HCT116 (cell line): Measurements from ENCODE around the gene PROSER3. TPM values are rescaled to one million over a fixed set of nuclear protein-coding genes. Genes with fewer than 3 reads are reported as not detected.

Experiments
- ATAC-seq: fragments of 200-7000 bp; cut with Tn5 transposase; 2 replicates; pipeline ENCODE4 v1.9.1; 2020; ENCODE audit warnings: mild to moderate bottlenecking, moderate library complexity
- BruUV-seq: library from RNA; stranded (reverse); fragments of 400-500 nt; replicated peaks from 2 replicates; lab custom pipeline; 2021; lab: Mats Ljungman, UMichigan
- CTCF ChIA-PET: fragments of 300-600 bp; sonication (Branson Sonifier 250); formaldehyde crosslinking; loops from one replicate; lab custom pipeline; 2021; ENCODE audit warnings: antibody characterized with exemption; lab: Charles Lee
- POLR2A ChIA-PET: fragments of 300-600, 350-600 bp; sonication (Branson Sonifier 250); formaldehyde crosslinking; loops from one replicate; lab custom pipeline; 2021; ENCODE audit warnings: antibody characterized with exemption; lab: Charles Lee
- RAD21 ChIA-PET, 2 experiments: fragments of 300-600 bp; sonication (Branson Sonifier 250); formaldehyde crosslinking; loops; one replicate each; lab custom pipeline; 2023; ENCODE audit warnings: low total read pairs in 2 of 2; ENCODE audit not compliant: uncharacterized antibody in 2 of 2, unreplicated experiment in 2 of 2, low non-redundant PET in 1 of 2; lab: Charles Lee
- DNase-seq: peaks from one replicate; pipeline ENCODE4 v3.0.0-alpha.2; 2010; ENCODE audit warnings: low read depth, low spot score
- H2AFZ ChIP-seq: fragments of 200-600 bp; shearing (Covaris generic), sonication (generic); 2 replicates; pipeline ENCODE4 v1.6.1; 2017; ENCODE audit warnings: low read depth, mixed run types, mixed read lengths, antibody characterized with exemption, low read length; ENCODE audit not compliant: poor library complexity, severe bottlenecking
- H3K27ac ChIP-seq: 2 replicates; pipeline ENCODE4 v1.5.1; 2012; ENCODE audit warnings: low read depth, low read length
- H3K27me3 ChIP-seq: fragments of 200-600 bp; sonication (generic); 2 replicates; pipeline ENCODE4 v1.6.1; 2016; ENCODE audit warnings: mixed run types, low read length, mixed read lengths; ENCODE audit not compliant: insufficient read depth
- H3K36me3 ChIP-seq, 2 experiments: fragments of 200-500 bp in 1 of 2; fragments of 200-600 bp in 1 of 2; sonication (Bioruptor generic) in 1 of 2; sonication (generic) in 1 of 2; 2 replicates each; pipeline versions ENCODE4 v1.5.1 to v1.6.1; 2014 to 2016; ENCODE audit warnings: low read length in 2 of 2, inconsistent platforms in 1 of 2, mixed read lengths in 1 of 2, mixed run types in 1 of 2; ENCODE audit not compliant: insufficient read depth in 2 of 2, control insufficient read depth in 1 of 2
- H3K4me1 ChIP-seq, 2 experiments: fragments of 200-600 bp in 1 of 2; sonication (generic) in 1 of 2; 2 replicates each; pipeline versions ENCODE4 v1.5.1 to v1.6.1; 2012 to 2017; ENCODE audit warnings: low read length in 2 of 2, inconsistent platforms in 1 of 2, mild to moderate bottlenecking in 1 of 2, mixed read lengths in 1 of 2, mixed run types in 1 of 2, moderate library complexity in 1 of 2; ENCODE audit not compliant: insufficient read depth in 2 of 2, control insufficient read depth in 1 of 2
- H3K4me2 ChIP-seq: fragments of 200-600 bp; sonication (generic); 2 replicates; pipeline ENCODE4 v1.6.1; 2017; ENCODE audit warnings: mixed run types, low read length, mixed read lengths
- H3K4me3 ChIP-seq, 2 experiments: fragments of 200-600 bp in 1 of 2; sonication (generic) in 1 of 2; replicated peaks in 1 of 2; 2 replicates each; pipeline ENCODE4 v1.5.1; 2011 to 2016; ENCODE audit warnings: low read length in 2 of 2, control low read depth in 1 of 2, low read depth in 1 of 2, mild to moderate bottlenecking in 1 of 2, mixed read lengths in 1 of 2, mixed run types in 1 of 2
- H3K79me2 ChIP-seq: fragments of 200-600 bp; sonication (generic); 2 replicates; pipeline ENCODE4 v1.6.1; 2017; ENCODE audit warnings: mild to moderate bottlenecking, mixed run types, low read length, moderate library complexity, mixed read lengths; ENCODE audit not compliant: insufficient read depth
- H3K9ac ChIP-seq: fragments of 200-600 bp; sonication (generic); 2 replicates; pipeline ENCODE4 v1.6.1; 2016; ENCODE audit warnings: low read length, mixed read lengths
- H3K9me2 ChIP-seq: fragments of 200-600 bp; sonication (generic), shearing (Covaris generic); 2 replicates; pipeline ENCODE4 v1.6.1; 2017; ENCODE audit warnings: mixed run types, mild to moderate bottlenecking, moderate library complexity; ENCODE audit not compliant: insufficient read depth
- H3K9me3 ChIP-seq, 2 experiments: fragments of 200-500 bp in 1 of 2; fragments of 200-600 bp in 1 of 2; sonication (Bioruptor generic) in 1 of 2; sonication (generic) in 1 of 2; 2 replicates each; pipeline ENCODE4 v1.6.1; 2014 to 2017; ENCODE audit warnings: low read length in 2 of 2, mixed read lengths in 2 of 2, inconsistent platforms in 1 of 2, low read depth in 1 of 2, mild to moderate bottlenecking in 1 of 2, mixed run types in 1 of 2, moderate library complexity in 1 of 2; ENCODE audit not compliant: control insufficient read depth in 1 of 2, insufficient read depth in 1 of 2
- H4K20me1 ChIP-seq: fragments of 200-600 bp; sonication (generic), shearing (Covaris generic); 2 replicates; pipeline ENCODE4 v1.6.1; 2017; ENCODE audit warnings: mixed run types, mild to moderate bottlenecking, moderate library complexity; ENCODE audit not compliant: insufficient read depth
- CBX3 ChIP-seq: IDR thresholded peaks from 2 replicates; pipeline ENCODE4 v1.6.1; 2012; ENCODE audit warnings: low read depth
- CEBPB ChIP-seq: IDR thresholded peaks from 2 replicates; pipeline ENCODE4 v1.6.1; 2012; ENCODE audit warnings: low read depth
- CTCF ChIP-seq, 3 experiments: fragments of 200-600 bp in 1 of 3; sonication (generic) in 1 of 3; IDR thresholded peaks in 2 of 3; conservative IDR thresholded peaks in 1 of 3; 2 replicates each; pipeline ENCODE4 v1.5.1; 2012 to 2017; ENCODE audit warnings: low read depth in 2 of 3, low read length in 2 of 3, antibody characterized with exemption in 1 of 3, borderline replicate concordance in 1 of 3, control low read depth in 1 of 3, mild to moderate bottlenecking in 1 of 3, mixed read lengths in 1 of 3, mixed run types in 1 of 3, moderate library complexity in 1 of 3; ENCODE audit not compliant: insufficient read depth in 1 of 3
- EGR1 ChIP-seq: IDR thresholded peaks from 2 replicates; pipeline ENCODE4 v1.6.1; 2012; ENCODE audit warnings: low read depth
- ELF1 ChIP-seq: IDR thresholded peaks from 2 replicates; pipeline ENCODE4 v1.6.1; 2012; ENCODE audit warnings: low read depth, borderline replicate concordance
- EZH2 ChIP-seq: fragments of 200-600 bp; sonication (generic); IDR thresholded peaks from 2 replicates; pipeline ENCODE4 v1.6.1; 2017; ENCODE audit warnings: antibody characterized with exemption, mixed run types
- FOSL1 ChIP-seq: IDR thresholded peaks from 2 replicates; pipeline ENCODE4 v1.6.1; 2012; ENCODE audit warnings: low read depth
- JUND ChIP-seq: IDR thresholded peaks from 2 replicates; pipeline ENCODE4 v1.6.1; 2012
- MAX ChIP-seq: IDR thresholded peaks from 2 replicates; pipeline ENCODE4 v1.6.1; 2012
- POLR2A ChIP-seq: IDR thresholded peaks from 2 replicates; pipeline ENCODE4 v1.7.0; 2011; ENCODE audit warnings: borderline replicate concordance; ENCODE audit not compliant: insufficient read depth, insufficient read length; ENCODE audit errors: extremely low read depth
- POLR2AphosphoS5 ChIP-seq: IDR thresholded peaks from 2 replicates; pipeline ENCODE4 v1.6.1; 2011; ENCODE audit warnings: mild to moderate bottlenecking, low read depth, low read length, moderate library complexity
- RAD21 ChIP-seq: IDR thresholded peaks from 2 replicates; pipeline ENCODE4 v1.6.1; 2012; ENCODE audit warnings: low read depth, mild to moderate bottlenecking
- SIN3A ChIP-seq: IDR thresholded peaks from 2 replicates; pipeline ENCODE4 v1.6.1; 2012; ENCODE audit warnings: low read depth
- SP1 ChIP-seq: IDR thresholded peaks from 2 replicates; pipeline ENCODE4 v1.6.1; 2012; ENCODE audit warnings: low read depth
- SRF ChIP-seq: IDR thresholded peaks from 2 replicates; pipeline ENCODE4 v1.6.1; 2012; ENCODE audit warnings: low read depth
- TCF7L2 ChIP-seq: IDR thresholded peaks from 2 replicates; pipeline ENCODE4 v1.7.0; 2011; ENCODE audit warnings: borderline replicate concordance, inconsistent platforms; ENCODE audit not compliant: insufficient read depth, insufficient read length; ENCODE audit errors: extremely low read depth
- YY1 ChIP-seq: IDR thresholded peaks from 2 replicates; pipeline ENCODE4 v1.6.1; 2011; ENCODE audit warnings: low read length, low read depth, moderate library complexity, mild to moderate bottlenecking; ENCODE audit not compliant: insufficient replicate concordance; ENCODE audit errors: extremely low read depth
- ZBTB33 ChIP-seq: IDR thresholded peaks from 2 replicates; pipeline ENCODE4 v1.6.1; 2011; ENCODE audit warnings: mild to moderate bottlenecking, low read length, moderate library complexity; ENCODE audit not compliant: insufficient replicate concordance; ENCODE audit errors: extremely low read depth
- ZFX ChIP-seq: fragments of 450-650 bp; IDR thresholded peaks from 2 replicates; pipeline ENCODE4 v1.6.1; 2017
- ZNF274 ChIP-seq: fragments of 200-500 bp; sonication (Bioruptor generic); IDR thresholded peaks from 2 replicates; pipeline ENCODE4 v1.6.1; 2014; ENCODE audit warnings: mild to moderate bottlenecking, low read depth, low read length, inconsistent platforms
- intact Hi-C: fragments of 100-400 bp; cut with micrococcal nuclease; formaldehyde crosslinking; loops from 2 replicates; pipeline ENCODE4 v1.10.0; 2022
- total RNA-seq: library from RNA; stranded (reverse); gene quantifications from one replicate; pipeline ENCODE4 v1.2.1, GENCODE V29; 2021; ENCODE audit not compliant: unreplicated experiment

The PROSER3 gene
- total RNA-seq, 1 experiment from 2014 or later = 42.5 TPM

- Histone ChIP-seq H3K27ac (no peak overlapping the region), H3K9ac (no peak overlapping the region), H3K36me3 (no peaks in the 10 kb centered on the region), H3K4me1 (peaks cover 0 to 5% of the 10 kb centered on the region in 2 experiments; a peak in 2 of 4 replicates), H3K79me2 (no peaks in the 10 kb centered on the region), H3K27me3 (no peaks in the 10 kb centered on the region), H3K9me2 (no peaks in the 10 kb centered on the region), H3K4me2 (no peak overlapping the region), H3K9me3 (no peaks in the 10 kb centered on the region), H3K4me3 (no peak overlapping the region), H2AFZ (no peak overlapping the region), H4K20me1 (no peaks in the 10 kb centered on the region)
- no peak for ATAC-seq
- intact Hi-C loops = no loop called here
- TF ChIP-seq POLR2A = no peak
- no peak for TF ChIP-seq SIN3A
- no peak for TF ChIP-seq ZNF274
- no peak for TF ChIP-seq ZFX
- no peak for TF ChIP-seq EGR1
- TF ChIP-seq CTCF (IDR thresholded peaks at IDR 0.05 in 2 of 3, conservative IDR thresholded peaks at IDR 0.05 in 1 of 3; ENCODE audit: borderline replicate concordance in 1 of 3, insufficient read depth in 1 of 3, low read depth in 2 of 3, low read length in 2 of 3) = no peak
- TF ChIP-seq ELF1 = no peak
- TF ChIP-seq CEBPB = no peak
- no peak for TF ChIP-seq CBX3
- TF ChIP-seq POLR2AphosphoS5 = no peak
- TF ChIP-seq FOSL1 = no peak
- TF ChIP-seq TCF7L2 = no peak
- no peak for TF ChIP-seq SRF
- no peak for TF ChIP-seq RAD21
- no peak for TF ChIP-seq YY1
- TF ChIP-seq SP1 = no peak
- TF ChIP-seq JUND = no peak
- TF ChIP-seq EZH2 = no peak
- no peak for TF ChIP-seq ZBTB33
- TF ChIP-seq MAX = no peak
- RAD21 ChIA-PET = no interaction called here
- no TSS peak for BruUV-seq
- DNase-seq = no peak
- CTCF ChIA-PET = no interaction called here
- POLR2A ChIA-PET = no interaction called here
These were observed 34.3 kb downstream of the PROSER3 start for GRCh38 chr19:35792312-35792711.
